H9 (cell line): Measurements from ENCODE around the gene NUP210. TPM values are rescaled to one million over a fixed set of nuclear protein-coding genes. Genes with fewer than 3 reads are reported as not detected.
A peak's percentile ranks its signal among the peaks of the same experiment; 100 is the strongest.

ENCODE experiments used
- DNase-seq: peaks from one replicate; pipeline ENCODE4 v3.0.0-alpha.2; 2017
- H2AFZ ChIP-seq: one replicate; pipeline ENCODE4 v1.6.1; 2013; ENCODE audit warnings: mild to moderate bottlenecking, low read length, control low read depth, moderate library complexity
- H2AK5ac ChIP-seq: 2 replicates; pipeline ENCODE4 v1.6.1; 2013; ENCODE audit warnings: low read length, control low read depth, mixed read lengths; ENCODE audit not compliant: insufficient read length
- H2BK120ac ChIP-seq: one replicate; pipeline ENCODE4 v1.6.1; 2013; ENCODE audit warnings: low read depth, mild to moderate bottlenecking, low read length, control low read depth, inconsistent platforms; ENCODE audit not compliant: poor library complexity, severe bottlenecking
- H2BK12ac ChIP-seq: 2 replicates; pipeline ENCODE4 v1.6.1; 2013; ENCODE audit warnings: low read length, control low read depth, mixed read lengths, low read depth; ENCODE audit not compliant: insufficient read length
- H2BK15ac ChIP-seq: 2 replicates; pipeline ENCODE4 v1.6.1; 2013; ENCODE audit warnings: low read depth, low read length, control low read depth
- H2BK20ac ChIP-seq: one replicate; pipeline ENCODE4 v1.6.1; 2013; ENCODE audit warnings: low read depth, mild to moderate bottlenecking, low read length, control low read depth, inconsistent platforms; ENCODE audit not compliant: poor library complexity, severe bottlenecking
- H2BK5ac ChIP-seq: 2 replicates; pipeline ENCODE4 v1.6.1; 2013; ENCODE audit warnings: low read length, control low read depth, mixed read lengths; ENCODE audit not compliant: insufficient read length
- H3K14ac ChIP-seq: 2 replicates; pipeline ENCODE4 v1.6.1; 2013; ENCODE audit warnings: low read length, control low read depth; ENCODE audit not compliant: insufficient read depth
- H3K18ac ChIP-seq: 2 replicates; pipeline ENCODE4 v1.6.1; 2013; ENCODE audit warnings: low read depth, mild to moderate bottlenecking, mixed read lengths, low read length, control low read depth; ENCODE audit not compliant: insufficient read length
- H3K23ac ChIP-seq: 2 replicates; pipeline ENCODE4 v1.6.1; 2013; ENCODE audit warnings: low read length, control low read depth, mixed read lengths, low read depth; ENCODE audit not compliant: insufficient read length
- H3K23me2 ChIP-seq: 2 replicates; pipeline ENCODE4 v1.6.1; 2013; ENCODE audit warnings: low read depth, mild to moderate bottlenecking, mixed read lengths, low read length, control low read depth; ENCODE audit not compliant: insufficient read length, poor library complexity, severe bottlenecking
- H3K27ac ChIP-seq: 2 replicates; pipeline ENCODE4 v1.5.1; 2013; ENCODE audit warnings: low read length, control low read depth, mixed read lengths, low read depth; ENCODE audit not compliant: insufficient read length
- H3K27me3 ChIP-seq: 2 replicates; pipeline ENCODE4 v1.6.1; 2013; ENCODE audit warnings: low read length, control low read depth, inconsistent platforms; ENCODE audit not compliant: insufficient read depth
- H3K4ac ChIP-seq: 2 replicates; pipeline ENCODE4 v1.6.1; 2013; ENCODE audit warnings: low read depth, mild to moderate bottlenecking, control low read depth, inconsistent platforms, low read length, moderate library complexity
- H3K4me1 ChIP-seq: 2 replicates; pipeline ENCODE4 v1.6.1; 2013; ENCODE audit warnings: low read length, control low read depth, inconsistent platforms; ENCODE audit not compliant: insufficient read depth
- H3K4me2 ChIP-seq: 2 replicates; pipeline ENCODE4 v1.6.1; 2013; ENCODE audit warnings: low read length, control low read depth, mixed read lengths; ENCODE audit not compliant: insufficient read length, insufficient read depth
- H3K56ac ChIP-seq: 2 replicates; pipeline ENCODE4 v1.6.1; 2013; ENCODE audit warnings: low read depth, mild to moderate bottlenecking, mixed read lengths, low read length, control low read depth; ENCODE audit not compliant: insufficient read length
- H3K79me1 ChIP-seq: 2 replicates; pipeline ENCODE4 v1.6.1; 2013; ENCODE audit warnings: low read depth, mild to moderate bottlenecking, moderate library complexity, low read length, control low read depth, inconsistent platforms; ENCODE audit not compliant: insufficient read depth, poor library complexity, severe bottlenecking
- H3K79me2 ChIP-seq: 2 replicates; pipeline ENCODE4 v1.6.1; 2013; ENCODE audit warnings: low read length, control low read depth, inconsistent platforms; ENCODE audit not compliant: insufficient read depth
- H3K9ac ChIP-seq: 2 replicates; pipeline ENCODE4 v1.6.1; 2013; ENCODE audit warnings: low read length, control low read depth, mixed read lengths; ENCODE audit not compliant: insufficient read length; ENCODE audit errors: extremely low read depth
- H3K9me3 ChIP-seq: one replicate; pipeline ENCODE4 v1.6.1; 2013; ENCODE audit warnings: low read depth, low read length, inconsistent platforms; ENCODE audit not compliant: control insufficient read depth
- H3T11ph ChIP-seq: one replicate; pipeline ENCODE4 v1.6.1; 2013; ENCODE audit warnings: mild to moderate bottlenecking, low read length, control low read depth, inconsistent platforms
- H4K20me1 ChIP-seq: one replicate; pipeline ENCODE4 v1.6.1; 2013; ENCODE audit not compliant: control insufficient read depth, insufficient read length, insufficient read depth
- H4K5ac ChIP-seq: 2 replicates; pipeline ENCODE4 v1.6.1; 2013; ENCODE audit warnings: low read depth, mild to moderate bottlenecking, mixed read lengths, low read length, control low read depth; ENCODE audit not compliant: insufficient read length
- H4K8ac ChIP-seq: replicated peaks from 2 replicates; pipeline ENCODE4 v1.6.1; 2013; ENCODE audit warnings: low read length, control low read depth, mixed read lengths, low read depth; ENCODE audit not compliant: insufficient read length
- H4K91ac ChIP-seq: 2 replicates; pipeline ENCODE4 v1.6.1; 2013; ENCODE audit warnings: low read depth, mild to moderate bottlenecking, moderate library complexity, mixed read lengths, low read length, control low read depth; ENCODE audit not compliant: insufficient read length
- H3K27ac Mint-ChIP-seq, 3 experiments: 2 replicates in 2 of 3; 3 replicates in 1 of 3; pipeline ENCODE4 v1.8.0; 2020 to 2021; ENCODE audit warnings: mixed read lengths in 3 of 3, mild to moderate bottlenecking in 1 of 3, moderate library complexity in 1 of 3
- H3K27me3 Mint-ChIP-seq: 2 replicates; pipeline ENCODE4 v1.8.0; 2021; ENCODE audit warnings: low read depth, mild to moderate bottlenecking, moderate library complexity, mixed read lengths
- H3K36me3 Mint-ChIP-seq, 3 experiments: 2 replicates in 2 of 3; 3 replicates in 1 of 3; pipeline ENCODE4 v1.8.0; 2020 to 2021; ENCODE audit warnings: low read depth in 3 of 3, mixed read lengths in 3 of 3; ENCODE audit not compliant: insufficient read depth in 1 of 3
- H3K4me1 Mint-ChIP-seq, 2 experiments: 2 replicates each; pipeline ENCODE4 v1.8.0; 2020; ENCODE audit warnings: mixed read lengths in 2 of 2
- H3K4me3 Mint-ChIP-seq, 2 experiments: 2 replicates in 1 of 2; 3 replicates in 1 of 2; pipeline ENCODE4 v1.8.0; 2020 to 2021; ENCODE audit warnings: mild to moderate bottlenecking in 2 of 2, mixed read lengths in 2 of 2, moderate library complexity in 1 of 2
- H3K9me3 Mint-ChIP-seq, 2 experiments: 2 replicates in 1 of 2; 3 replicates in 1 of 2; pipeline ENCODE4 v1.8.0; 2020; ENCODE audit warnings: mild to moderate bottlenecking in 2 of 2, mixed read lengths in 2 of 2, moderate library complexity in 1 of 2
- WGBS: extraction: QIAGEN DNeasy Blood & Tissue Kit; methylation state at CpG from one replicate; pipeline ENCODE4 v1.1.7; 2013; ENCODE audit warnings: missing lambda C conversion rate, low lambda C conversion rate, mixed read lengths; ENCODE audit not compliant: insufficient read length; ENCODE audit errors: extremely low coverage; 5-methylcytosine and 5-hydroxymethylcytosine counted together
- total RNA-seq: library from RNA; stranded (reverse); gene quantifications from 2 replicates; pipeline ENCODE4 v1.2.1, GENCODE V29; 2021
- TF ChIP-seq, protein P1 (sequence below): fragments of 200-600 bp; sonication (generic); conservative IDR thresholded peaks from 3 replicates; pipeline ENCODE4 v1.8.0; 2021; ENCODE audit warnings: antibody characterized with exemption, mild to moderate bottlenecking

Gene NUP210
- total RNA-seq, 1 experiment from 2014 or later: 48.8 TPM

DNA sequence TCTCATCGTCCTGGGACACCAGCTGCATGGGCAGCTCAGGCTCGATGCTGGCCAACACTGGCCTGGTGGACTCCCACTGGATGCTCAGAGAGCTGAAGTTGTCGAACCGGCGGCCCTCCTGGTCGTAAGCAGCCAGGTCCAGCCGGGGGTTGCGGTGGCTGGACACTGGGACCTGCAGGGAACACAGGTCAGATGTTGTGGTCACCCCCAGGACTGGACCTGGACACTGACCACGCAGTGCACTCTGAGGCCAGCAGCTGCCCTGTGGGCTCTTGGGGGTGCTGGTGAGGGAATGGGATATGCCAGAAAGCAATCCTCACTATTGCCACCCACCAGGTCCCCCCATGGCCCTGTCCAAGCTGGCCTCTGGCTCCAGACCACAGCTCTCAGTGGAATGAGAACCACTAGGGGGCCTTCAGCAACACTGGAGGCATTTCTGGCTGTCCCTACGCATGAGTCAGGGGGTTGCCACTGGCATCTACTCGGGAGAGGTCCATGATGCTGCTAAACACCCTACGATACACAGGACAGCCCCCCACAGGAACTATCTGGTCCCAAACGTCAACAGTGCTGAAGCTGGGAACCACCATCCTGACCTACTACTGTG is 66.1 kb downstream of the NUP210 start:
- no peak overlapping the region for H3K4me2 ChIP-seq
- H2BK15ac ChIP-seq: no peak overlapping the region
- no peak overlapping the region; the same call in 1 of the 2 replicates for H3K14ac ChIP-seq
- H3K27ac ChIP-seq: no peak overlapping the region
- H3K9ac ChIP-seq: no peak overlapping the region
- no peak overlapping the region for H3K18ac ChIP-seq
- no peak overlapping the region for H3K56ac ChIP-seq
- no peak overlapping the region for H2BK20ac ChIP-seq
- Mint-ChIP-seq H3K36me3 (peaks cover 41 to 85% (median 59%) of the 10 kb centered on the region in 3 experiments; a peak in 6 of 7 replicates), H3K27me3 (no peaks in the 10 kb centered on the region), H3K4me3 (no peak overlapping the region), H3K9me3 (no peaks in the 10 kb centered on the region), H3K4me1 (peaks cover 14% of the 10 kb centered on the region in 2 experiments), H3K27ac (peak overlapping the region in 2 of 3 experiments; percentile 19 to 60; a peak in 2 of 7 replicates)
- no peaks in the 10 kb centered on the region for H4K20me1 ChIP-seq
- H3K79me1 ChIP-seq: no peaks in the 10 kb centered on the region
- no peak overlapping the region for H3K23ac ChIP-seq
- no peaks in the 10 kb centered on the region for H3K79me2 ChIP-seq
- H3K4me1 ChIP-seq: peaks cover 7% of the 10 kb centered on the region; the same call in 1 of the 2 replicates
- no peak overlapping the region for H2BK5ac ChIP-seq
- H3K27me3 ChIP-seq: no peaks in the 10 kb centered on the region
- H2BK12ac ChIP-seq: no peak overlapping the region
- H4K5ac ChIP-seq: no peak overlapping the region
- no peak overlapping the region for H2AFZ ChIP-seq
- H3T11ph ChIP-seq: no peak overlapping the region
- TF ChIP-seq, protein P1, sequence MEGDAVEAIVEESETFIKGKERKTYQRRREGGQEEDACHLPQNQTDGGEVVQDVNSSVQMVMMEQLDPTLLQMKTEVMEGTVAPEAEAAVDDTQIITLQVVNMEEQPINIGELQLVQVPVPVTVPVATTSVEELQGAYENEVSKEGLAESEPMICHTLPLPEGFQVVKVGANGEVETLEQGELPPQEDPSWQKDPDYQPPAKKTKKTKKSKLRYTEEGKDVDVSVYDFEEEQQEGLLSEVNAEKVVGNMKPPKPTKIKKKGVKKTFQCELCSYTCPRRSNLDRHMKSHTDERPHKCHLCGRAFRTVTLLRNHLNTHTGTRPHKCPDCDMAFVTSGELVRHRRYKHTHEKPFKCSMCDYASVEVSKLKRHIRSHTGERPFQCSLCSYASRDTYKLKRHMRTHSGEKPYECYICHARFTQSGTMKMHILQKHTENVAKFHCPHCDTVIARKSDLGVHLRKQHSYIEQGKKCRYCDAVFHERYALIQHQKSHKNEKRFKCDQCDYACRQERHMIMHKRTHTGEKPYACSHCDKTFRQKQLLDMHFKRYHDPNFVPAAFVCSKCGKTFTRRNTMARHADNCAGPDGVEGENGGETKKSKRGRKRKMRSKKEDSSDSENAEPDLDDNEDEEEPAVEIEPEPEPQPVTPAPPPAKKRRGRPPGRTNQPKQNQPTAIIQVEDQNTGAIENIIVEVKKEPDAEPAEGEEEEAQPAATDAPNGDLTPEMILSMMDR: peak; percentile 51
- no peak overlapping the region for H2AK5ac ChIP-seq
- H3K4ac ChIP-seq: no peak overlapping the region
- WGBS: no CpG with 5 or more reads among the region's 13 CpGs
- H4K91ac ChIP-seq: no peak overlapping the region
- DNase-seq: no peak
- no peaks in the 10 kb centered on the region for H3K23me2 ChIP-seq
- no peaks in the 10 kb centered on the region for H3K9me3 ChIP-seq
- H2BK120ac ChIP-seq: no peak overlapping the region
- H4K8ac ChIP-seq: no peak overlapping the region
